Measurements from ENCODE around the gene ZNF48.

ZNF48 gene

GRCh38 chr16:30365200-30365599 is 30.0 kb upstream of the ZNF48 start:
- Histone ChIP-seq H2BK5ac (ENCODE audit: low read length) (no peak overlapping the region), H3K9ac (ENCODE audit: low read length) (no peak overlapping the region), H3K4me1 (ENCODE audit: control insufficient read depth, low read depth, low read length) (peaks cover 17% of the 10 kb centered on the region), H2AK5ac (ENCODE audit: low read length) (no peak overlapping the region), H4K5ac (ENCODE audit: low read length) (no peak overlapping the region), H2BK120ac (ENCODE audit: low read depth, low read length) (no peak overlapping the region), H3K79me1 (ENCODE audit: low read length) (peaks cover 32% of the 10 kb centered on the region), H3K56ac (ENCODE audit: low read length) (no peak overlapping the region), H3K4ac (ENCODE audit: low read depth, low read length) (no peak overlapping the region), H2BK15ac (replicated peaks; ENCODE audit: low read depth) (no peak overlapping the region), H3K18ac (ENCODE audit: low read length) (no peak overlapping the region), H3K27ac (ENCODE audit: low read depth, low read length) (no peak overlapping the region), H3K4me2 (ENCODE audit: low read length) (no peak overlapping the region), H4K8ac (ENCODE audit: low read depth, low read length) (no peak overlapping the region), H3K4me3 (ENCODE audit: low read length) (no peak overlapping the region), H3K79me2 (ENCODE audit: control insufficient read depth, insufficient read depth, low read length) (peaks cover 30% of the 10 kb centered on the region), H3K23ac (ENCODE audit: low read length) (no peak overlapping the region), H3K27me3 (ENCODE audit: insufficient read depth, low read length, poor library complexity) (no peaks in the 10 kb centered on the region), H3K36me3 (ENCODE audit: control insufficient read depth, insufficient read depth, low read length) (peaks cover 4% of the 10 kb centered on the region)
- DNase-seq = no peak
- no CpG with 5 or more reads among the region's 10 CpGs for WGBS (ENCODE audit: extremely low coverage, insufficient coverage, low lambda C conversion rate)

- Histone ChIP-seq H2BK120ac (ENCODE audit: low read depth, low read length) (no peak overlapping the region), H3K56ac (ENCODE audit: low read length) (no peak overlapping the region), H3K27ac (ENCODE audit: low read depth, low read length) (no peak overlapping the region), H3K27me3 (ENCODE audit: insufficient read depth, low read length, poor library complexity) (no peaks in the 10 kb centered on the region), H3K9ac (ENCODE audit: low read length) (no peak overlapping the region), H3K4me2 (ENCODE audit: low read length) (no peak overlapping the region), H2BK5ac (ENCODE audit: low read length) (no peak overlapping the region), H2BK15ac (replicated peaks; ENCODE audit: low read depth) (no peak overlapping the region), H2AK5ac (ENCODE audit: low read length) (no peak overlapping the region), H4K8ac (ENCODE audit: low read depth, low read length) (no peak overlapping the region), H3K4ac (ENCODE audit: low read depth, low read length) (no peak overlapping the region), H4K5ac (ENCODE audit: low read length) (no peak overlapping the region), H3K23ac (ENCODE audit: low read length) (no peak overlapping the region), H3K18ac (ENCODE audit: low read length) (no peak overlapping the region), H3K36me3 (ENCODE audit: control insufficient read depth, insufficient read depth, low read length) (peaks cover 4% of the 10 kb centered on the region), H3K79me2 (ENCODE audit: control insufficient read depth, insufficient read depth, low read length) (peaks cover 30% of the 10 kb centered on the region), H3K4me3 (ENCODE audit: low read length) (no peak overlapping the region), H3K79me1 (ENCODE audit: low read length) (peaks cover 30% of the 10 kb centered on the region), H3K4me1 (ENCODE audit: control insufficient read depth, low read depth, low read length) (peaks cover 19% of the 10 kb centered on the region)
- no CpG with 5 or more reads among the region's 4 CpGs for WGBS (ENCODE audit: extremely low coverage, insufficient coverage, low lambda C conversion rate)
- DNase-seq = no peak
These were observed 28.7 kb upstream of the ZNF48 start for GRCh38 chr16:30366511-30366910.

- Histone ChIP-seq H3K9ac (ENCODE audit: low read length) (peak overlapping the region; percentile 84), H2BK15ac (replicated peaks; ENCODE audit: low read depth) (no peak overlapping the region), H3K79me2 (ENCODE audit: control insufficient read depth, insufficient read depth, low read length) (peaks cover 30% of the 10 kb centered on the region), H3K4me2 (ENCODE audit: low read length) (peak overlapping the region; percentile 96), H3K79me1 (ENCODE audit: low read length) (peaks cover 27% of the 10 kb centered on the region), H3K4ac (ENCODE audit: low read depth, low read length) (no peak overlapping the region), H4K5ac (ENCODE audit: low read length) (no peak overlapping the region), H2BK5ac (ENCODE audit: low read length) (no peak overlapping the region), H3K56ac (ENCODE audit: low read length) (peak overlapping the region; percentile 87), H4K8ac (ENCODE audit: low read depth, low read length) (no peak overlapping the region), H3K18ac (ENCODE audit: low read length) (no peak overlapping the region), H3K27ac (ENCODE audit: low read depth, low read length) (no peak overlapping the region), H2AK5ac (ENCODE audit: low read length) (no peak overlapping the region), H3K27me3 (ENCODE audit: insufficient read depth, low read length, poor library complexity) (no peaks in the 10 kb centered on the region), H3K4me1 (ENCODE audit: control insufficient read depth, low read depth, low read length) (peaks cover 20% of the 10 kb centered on the region), H3K36me3 (ENCODE audit: control insufficient read depth, insufficient read depth, low read length) (peaks cover 2% of the 10 kb centered on the region), H2BK120ac (ENCODE audit: low read depth, low read length) (no peak overlapping the region), H3K4me3 (ENCODE audit: low read length) (no peak overlapping the region), H3K23ac (ENCODE audit: low read length) (no peak overlapping the region)
- no peak for DNase-seq
- WGBS (ENCODE audit: extremely low coverage, insufficient coverage, low lambda C conversion rate) = no CpG with 5 or more reads among the region's 10 CpGs
These were observed 27.7 kb upstream of the ZNF48 start for GRCh38 chr16:30367349-30368009.

- H3K27ac ChIP-seq (ENCODE audit: low read depth, low read length) = no peak overlapping the region
- no peak for DNase-seq
These were observed 27.0 kb upstream of the ZNF48 start for GRCh38 chr16:30368122-30368791.

GRCh38 chr16:30368792-30369090 is 26.5 kb upstream of the ZNF48 start:
- Histone ChIP-seq H3K79me2 (ENCODE audit: control insufficient read depth, insufficient read depth, low read length) (peaks cover 30% of the 10 kb centered on the region), H3K18ac (ENCODE audit: low read length) (no peak overlapping the region), H3K36me3 (ENCODE audit: control insufficient read depth, insufficient read depth, low read length) (peaks cover 2% of the 10 kb centered on the region), H2AK5ac (ENCODE audit: low read length) (no peak overlapping the region), H3K23ac (ENCODE audit: low read length) (no peak overlapping the region), H3K9ac (ENCODE audit: low read length) (peak overlapping the region; percentile 84), H2BK5ac (ENCODE audit: low read length) (no peak overlapping the region), H4K5ac (ENCODE audit: low read length) (no peak overlapping the region), H2BK15ac (replicated peaks; ENCODE audit: low read depth) (no peak overlapping the region), H3K4me2 (ENCODE audit: low read length) (peak overlapping the region; percentile 96), H2BK120ac (ENCODE audit: low read depth, low read length) (no peak overlapping the region), H3K79me1 (ENCODE audit: low read length) (peaks cover 27% of the 10 kb centered on the region), H4K8ac (ENCODE audit: low read depth, low read length) (no peak overlapping the region), H3K4me3 (ENCODE audit: low read length) (peak overlapping the region; percentile 5), H3K27ac (ENCODE audit: low read depth, low read length) (no peak overlapping the region), H3K56ac (ENCODE audit: low read length) (peak overlapping the region; percentile 87), H3K27me3 (ENCODE audit: insufficient read depth, low read length, poor library complexity) (no peaks in the 10 kb centered on the region), H3K4me1 (ENCODE audit: control insufficient read depth, low read depth, low read length) (peaks cover 20% of the 10 kb centered on the region), H3K4ac (ENCODE audit: low read depth, low read length) (no peak overlapping the region)
- no peak for DNase-seq
- no CpG with 5 or more reads among the region's 4 CpGs for WGBS (ENCODE audit: extremely low coverage, insufficient coverage, low lambda C conversion rate)

More at GRCh38 chr16:30368122-30368791, 27.0 kb upstream of the ZNF48 start:
- H3K79me1 ChIP-seq (ENCODE audit: low read length) = peaks cover 27% of the 10 kb centered on the region
- H4K5ac ChIP-seq (ENCODE audit: low read length) = no peak overlapping the region
- no peaks in the 10 kb centered on the region for H3K27me3 ChIP-seq (ENCODE audit: insufficient read depth, low read length, poor library complexity)
- peaks cover 30% of the 10 kb centered on the region for H3K79me2 ChIP-seq (ENCODE audit: control insufficient read depth, insufficient read depth, low read length)
- H3K4me2 ChIP-seq (ENCODE audit: low read length) = peak overlapping the region; percentile 96
- H2BK15ac ChIP-seq (replicated peaks; ENCODE audit: low read depth) = no peak overlapping the region
- H3K9ac ChIP-seq (ENCODE audit: low read length) = peak overlapping the region; percentile 84
- no peak overlapping the region for H4K8ac ChIP-seq (ENCODE audit: low read depth, low read length)
- H2BK5ac ChIP-seq (ENCODE audit: low read length) = no peak overlapping the region
- peaks cover 20% of the 10 kb centered on the region for H3K4me1 ChIP-seq (ENCODE audit: control insufficient read depth, low read depth, low read length)
- WGBS (ENCODE audit: extremely low coverage, insufficient coverage, low lambda C conversion rate) = no CpG with 5 or more reads among the region's 8 CpGs
- H3K23ac ChIP-seq (ENCODE audit: low read length) = no peak overlapping the region
- peak overlapping the region; percentile 87 for H3K56ac ChIP-seq (ENCODE audit: low read length)
- no peak overlapping the region for H3K4ac ChIP-seq (ENCODE audit: low read depth, low read length)
- peak overlapping the region; percentile 5 for H3K4me3 ChIP-seq (ENCODE audit: low read length)
- peaks cover 2% of the 10 kb centered on the region for H3K36me3 ChIP-seq (ENCODE audit: control insufficient read depth, insufficient read depth, low read length)
- no peak overlapping the region for H2AK5ac ChIP-seq (ENCODE audit: low read length)
- H3K18ac ChIP-seq (ENCODE audit: low read length) = no peak overlapping the region
- no peak overlapping the region for H2BK120ac ChIP-seq (ENCODE audit: low read depth, low read length)
